ENCODE results near the gene LHX3.

Gene LHX3

DNA sequence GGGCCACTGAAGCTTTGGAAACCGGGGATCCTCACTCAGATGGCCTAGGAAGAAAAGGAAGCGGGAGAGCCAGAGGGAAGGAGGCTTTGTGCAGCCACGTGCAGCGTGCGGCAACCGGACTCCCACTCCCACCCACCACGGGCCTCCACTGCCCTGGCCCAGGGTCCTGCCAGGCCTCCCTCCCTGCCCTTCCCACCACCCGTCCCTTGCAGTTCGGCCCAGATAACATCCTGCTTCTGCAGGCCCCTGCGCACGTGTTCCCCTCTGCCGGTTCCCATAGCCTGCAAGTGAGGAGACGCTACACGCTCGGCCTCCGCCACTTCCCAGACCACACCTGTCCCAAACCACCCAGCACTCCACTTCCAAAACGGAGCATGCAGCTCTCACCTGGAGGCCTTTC is 4.3 kb upstream of the LHX3 start:
- H3K4me2 ChIP-seq (ENCODE audit: low read length): no peak overlapping the region
- no peak overlapping the region for H4K8ac ChIP-seq (ENCODE audit: low read depth, low read length)
- H2BK5ac ChIP-seq (ENCODE audit: low read depth, low read length, poor library complexity): no peak overlapping the region
- no peak overlapping the region for H3K27ac ChIP-seq (ENCODE audit: low read depth, low read length)
- no CpG with 5 or more reads among the region's 17 CpGs for WGBS (ENCODE audit: extremely low coverage, insufficient coverage, insufficient read length)
- no peak overlapping the region for H2AFZ ChIP-seq (ENCODE audit: insufficient read depth, low read length, poor library complexity)
- peaks cover 7% of the 10 kb centered on the region for H3K9me3 ChIP-seq (ENCODE audit: insufficient read depth, low read depth, low read length)
- H3K4me1 ChIP-seq (ENCODE audit: control insufficient read depth in 1 of 2, insufficient read depth in 2 of 2, low read length in 2 of 2): peaks cover 0 to 3% of the 10 kb centered on the region in 2 experiments
- no peak for DNase-seq
- H3K9ac ChIP-seq (ENCODE audit: low read length): no peak overlapping the region
- no peak overlapping the region for H3K14ac ChIP-seq (ENCODE audit: low read length)
- no peaks in the 10 kb centered on the region for H3K79me2 ChIP-seq (ENCODE audit: control insufficient read depth, insufficient read depth, low read length, poor library complexity)
- no peak overlapping the region for H4K12ac ChIP-seq (ENCODE audit: low read depth, low read length)
- no peak overlapping the region for H3K18ac ChIP-seq (ENCODE audit: low read length)
- H3K23ac ChIP-seq (ENCODE audit: low read length): no peak overlapping the region
- no peak overlapping the region for H2BK120ac ChIP-seq (ENCODE audit: insufficient read depth, low read length, poor library complexity)
- H3K4ac ChIP-seq (ENCODE audit: low read depth, low read length): no peak overlapping the region
- H3K4me3 ChIP-seq (ENCODE audit: low read depth, low read length): no peak overlapping the region
- H4K91ac ChIP-seq (ENCODE audit: low read depth, low read length): no peak overlapping the region
- H3K36me3 ChIP-seq (ENCODE audit: control insufficient read depth in 1 of 2, insufficient read depth in 2 of 2, low read length in 2 of 2): peaks cover 2 to 5% of the 10 kb centered on the region in 2 experiments
- H3K27me3 ChIP-seq (ENCODE audit: insufficient read depth, low read length): peaks cover 9% of the 10 kb centered on the region
- H2BK12ac ChIP-seq (ENCODE audit: low read length): no peak overlapping the region
- no peak overlapping the region for H2AK5ac ChIP-seq (ENCODE audit: low read length)
- H3K79me1 ChIP-seq (ENCODE audit: low read length): no peaks in the 10 kb centered on the region

- Histone ChIP-seq H4K12ac (ENCODE audit: low read depth, low read length) (no peak overlapping the region), H3K27me3 (ENCODE audit: insufficient read depth, low read length) (peaks cover 14% of the 10 kb centered on the region)
Observed at GRCh38 chr9:136208675-136209074, 3.7 kb upstream of the LHX3 start.

DNA sequence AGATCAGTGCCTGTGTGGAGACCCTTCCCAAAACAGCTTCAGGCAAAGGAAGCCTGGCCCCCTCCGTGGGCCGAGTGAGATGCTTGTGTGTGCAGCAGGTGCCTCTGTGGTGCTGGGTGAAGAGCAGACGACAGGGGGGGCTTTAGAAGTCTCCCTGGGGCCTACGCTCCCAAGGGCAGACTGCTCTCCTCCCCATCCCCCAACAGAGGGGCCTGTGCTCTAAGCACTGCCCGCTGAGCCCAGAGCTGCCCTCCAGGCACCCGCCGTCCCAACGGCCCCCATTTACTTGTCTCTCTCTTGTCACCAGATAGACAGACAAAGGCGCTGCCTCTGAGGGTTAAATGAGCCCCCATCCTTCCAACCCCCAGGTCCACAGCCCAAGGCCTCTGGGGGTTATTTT is 2.7 kb upstream of the LHX3 start:
- no peak overlapping the region for H2AK5ac ChIP-seq (ENCODE audit: low read length)
- H3K18ac ChIP-seq (ENCODE audit: low read length): no peak overlapping the region
- no peaks in the 10 kb centered on the region for H3K79me1 ChIP-seq (ENCODE audit: low read length)
- no CpG with 5 or more reads among the region's 9 CpGs for WGBS (ENCODE audit: extremely low coverage, insufficient coverage, insufficient read length)
- DNase-seq: no peak
- H3K27ac ChIP-seq (ENCODE audit: low read depth, low read length): no peak overlapping the region
- no peak overlapping the region for H4K12ac ChIP-seq (ENCODE audit: low read depth, low read length)
- H2BK5ac ChIP-seq (ENCODE audit: low read depth, low read length, poor library complexity): no peak overlapping the region
- H3K79me2 ChIP-seq (ENCODE audit: control insufficient read depth, insufficient read depth, low read length, poor library complexity): no peaks in the 10 kb centered on the region
- H2AFZ ChIP-seq (ENCODE audit: insufficient read depth, low read length, poor library complexity): no peak overlapping the region
- no peak overlapping the region for H3K4ac ChIP-seq (ENCODE audit: low read depth, low read length)
- no peak overlapping the region for H3K23ac ChIP-seq (ENCODE audit: low read length)
- H3K4me1 ChIP-seq (ENCODE audit: control insufficient read depth in 1 of 2, insufficient read depth in 2 of 2, low read length in 2 of 2): peaks cover 0 to 3% of the 10 kb centered on the region in 2 experiments
- no peak overlapping the region for H3K4me3 ChIP-seq (ENCODE audit: low read depth, low read length)
- peaks cover 10% of the 10 kb centered on the region for H3K9me3 ChIP-seq (ENCODE audit: insufficient read depth, low read depth, low read length)
- no peak overlapping the region for H3K9ac ChIP-seq (ENCODE audit: low read length)
- peaks cover 0 to 5% of the 10 kb centered on the region in 2 experiments for H3K36me3 ChIP-seq (ENCODE audit: control insufficient read depth in 1 of 2, insufficient read depth in 2 of 2, low read length in 2 of 2)
- H3K14ac ChIP-seq (ENCODE audit: low read length): no peak overlapping the region
- H3K27me3 ChIP-seq (ENCODE audit: insufficient read depth, low read length): peaks cover 24% of the 10 kb centered on the region
- no peak overlapping the region for H4K8ac ChIP-seq (ENCODE audit: low read depth, low read length)
- no peak overlapping the region for H2BK12ac ChIP-seq (ENCODE audit: low read length)
- no peak overlapping the region for H4K91ac ChIP-seq (ENCODE audit: low read depth, low read length)
- H3K4me2 ChIP-seq (ENCODE audit: low read length): no peak overlapping the region
- no peak overlapping the region for H2BK120ac ChIP-seq (ENCODE audit: insufficient read depth, low read length, poor library complexity)

More at GRCh38 chr9:136208675-136209074, 3.7 kb upstream of the LHX3 start:
- Histone ChIP-seq H3K4me1 (ENCODE audit: control insufficient read depth in 1 of 2, insufficient read depth in 2 of 2, low read length in 2 of 2) (peaks cover 0 to 3% of the 10 kb centered on the region in 2 experiments), H4K8ac (ENCODE audit: low read depth, low read length) (no peak overlapping the region), H4K91ac (ENCODE audit: low read depth, low read length) (no peak overlapping the region), H3K18ac (ENCODE audit: low read length) (no peak overlapping the region), H2BK120ac (ENCODE audit: insufficient read depth, low read length, poor library complexity) (no peak overlapping the region), H3K4ac (ENCODE audit: low read depth, low read length) (no peak overlapping the region), H2BK5ac (ENCODE audit: low read depth, low read length, poor library complexity) (no peak overlapping the region), H3K9ac (ENCODE audit: low read length) (no peak overlapping the region), H3K36me3 (ENCODE audit: control insufficient read depth in 1 of 2, insufficient read depth in 2 of 2, low read length in 2 of 2) (peaks cover 0 to 5% of the 10 kb centered on the region in 2 experiments), H2BK12ac (ENCODE audit: low read length) (no peak overlapping the region), H3K79me2 (ENCODE audit: control insufficient read depth, insufficient read depth, low read length, poor library complexity) (no peaks in the 10 kb centered on the region), H3K4me2 (ENCODE audit: low read length) (no peak overlapping the region), H2AK5ac (ENCODE audit: low read length) (no peak overlapping the region), H3K9me3 (ENCODE audit: insufficient read depth, low read depth, low read length) (peaks cover 10% of the 10 kb centered on the region), H3K79me1 (ENCODE audit: low read length) (no peaks in the 10 kb centered on the region), H3K14ac (ENCODE audit: low read length) (no peak overlapping the region), H2AFZ (ENCODE audit: insufficient read depth, low read length, poor library complexity) (no peak overlapping the region), H3K4me3 (ENCODE audit: low read depth, low read length) (no peak overlapping the region), H3K27ac (ENCODE audit: low read depth, low read length) (no peak overlapping the region), H3K23ac (ENCODE audit: low read length) (no peak overlapping the region)
- DNase-seq: no peak
- WGBS (ENCODE audit: extremely low coverage, insufficient coverage, insufficient read length): no CpG with 5 or more reads among the region's 17 CpGs

DNA sequence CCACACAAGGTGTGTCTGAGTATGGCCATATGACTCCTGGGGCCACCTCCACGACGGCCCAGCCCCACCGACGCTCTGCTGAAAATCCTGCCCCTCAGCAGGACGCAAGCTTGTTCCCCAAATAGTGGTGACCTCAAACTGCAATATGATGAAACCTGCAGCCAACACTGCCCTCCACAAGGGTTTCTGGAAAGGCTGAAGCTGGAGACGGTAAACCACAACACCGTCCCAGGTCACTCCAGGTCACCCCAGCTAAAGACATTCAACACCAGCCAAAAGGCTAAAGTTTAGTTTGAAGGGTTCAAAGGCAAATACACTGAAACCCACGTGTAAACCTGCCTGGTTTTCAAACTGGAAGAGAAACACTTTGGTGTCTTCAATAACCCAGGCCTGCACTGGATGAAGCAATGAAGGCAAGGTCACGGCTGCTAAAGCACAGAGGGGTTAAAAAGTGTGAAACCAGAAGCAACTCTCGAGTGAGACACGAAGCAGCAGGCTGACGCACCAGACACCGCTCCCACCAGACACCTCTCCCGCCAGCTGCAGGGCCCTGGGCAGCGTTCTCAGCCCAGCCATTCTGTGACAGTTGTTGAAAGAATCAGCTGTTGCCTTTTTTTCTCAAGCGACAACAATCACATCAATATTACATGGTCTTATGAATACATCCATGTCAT is 1.8 kb upstream of the LHX3 start:
- H3K9ac ChIP-seq (ENCODE audit: low read length): no peak overlapping the region
- no peak overlapping the region for H2BK120ac ChIP-seq (ENCODE audit: insufficient read depth, low read length, poor library complexity)
- H3K4me1 ChIP-seq (ENCODE audit: control insufficient read depth in 1 of 2, insufficient read depth in 2 of 2, low read length in 2 of 2): peaks cover 0 to 3% of the 10 kb centered on the region in 2 experiments
- no peak overlapping the region for H3K4me2 ChIP-seq (ENCODE audit: low read length)
- no peak for DNase-seq
- H3K14ac ChIP-seq (ENCODE audit: low read length): no peak overlapping the region
- H2AFZ ChIP-seq (ENCODE audit: insufficient read depth, low read length, poor library complexity): no peak overlapping the region
- no peak overlapping the region for H2BK12ac ChIP-seq (ENCODE audit: low read length)
- peaks cover 33% of the 10 kb centered on the region for H3K27me3 ChIP-seq (ENCODE audit: insufficient read depth, low read length)
- no peak overlapping the region for H3K4me3 ChIP-seq (ENCODE audit: low read depth, low read length)
- H3K9me3 ChIP-seq (ENCODE audit: insufficient read depth, low read depth, low read length): peaks cover 10% of the 10 kb centered on the region
- H3K79me2 ChIP-seq (ENCODE audit: control insufficient read depth, insufficient read depth, low read length, poor library complexity): no peaks in the 10 kb centered on the region
- no peak overlapping the region for H3K27ac ChIP-seq (ENCODE audit: low read depth, low read length)
- no peak overlapping the region for H2BK5ac ChIP-seq (ENCODE audit: low read depth, low read length, poor library complexity)
- H3K79me1 ChIP-seq (ENCODE audit: low read length): no peaks in the 10 kb centered on the region
- no peak overlapping the region for H3K23ac ChIP-seq (ENCODE audit: low read length)
- no peak overlapping the region for H4K12ac ChIP-seq (ENCODE audit: low read depth, low read length)
- H2AK5ac ChIP-seq (ENCODE audit: low read length): no peak overlapping the region
- peaks cover 0 to 5% of the 10 kb centered on the region in 2 experiments for H3K36me3 ChIP-seq (ENCODE audit: control insufficient read depth in 1 of 2, insufficient read depth in 2 of 2, low read length in 2 of 2)
- WGBS (ENCODE audit: extremely low coverage, insufficient coverage, insufficient read length): no CpG with 5 or more reads among the region's 16 CpGs
- H4K91ac ChIP-seq (ENCODE audit: low read depth, low read length): no peak overlapping the region
- no peak overlapping the region for H3K4ac ChIP-seq (ENCODE audit: low read depth, low read length)
- no peak overlapping the region for H3K18ac ChIP-seq (ENCODE audit: low read length)
- no peak overlapping the region for H4K8ac ChIP-seq (ENCODE audit: low read depth, low read length)
